Measurements from ENCODE around the gene MDH1B. TPM values are rescaled to one million over a fixed set of nuclear protein-coding genes. Genes with fewer than 3 reads are reported as not detected.
A peak's percentile ranks its signal among the peaks of the same experiment; 100 is the strongest.
"Not testable (repeated sequence)": the region's sequence is repeated elsewhere in the genome, so short reads cannot be mapped to it uniquely, and the experiment has no call there.

Gene MDH1B
- total RNA-seq, 1 experiment from 2014 or later, result 1.0 TPM

- DNase-seq (ENCODE audit: low read depth), result no peak
Observed at GRCh38 chr2:206766057-206766930, 1.2 kb upstream of the MDH1B start.

- no peak for DNase-seq (ENCODE audit: low read depth)
Observed at GRCh38 chr2:206764673-206765241, 371 bp downstream of the MDH1B start.

GRCh38 chr2:206756816-206757215, 8.3 kb downstream of the MDH1B start:
- no peak for DNase-seq (ENCODE audit: low read depth)

GRCh38 chr2:206740800-206741199, 24.3 kb downstream of the MDH1B start:
- DNase-seq (ENCODE audit: low read depth), result no peak

- DNase-seq (ENCODE audit: low read depth), result no peak
Observed at GRCh38 chr2:206739271-206739670, 25.9 kb downstream of the MDH1B start.

- DNase-seq (ENCODE audit: low read depth), result no peak
Observed at GRCh38 chr2:206736935-206737334, 28.2 kb downstream of the MDH1B start.

- no peak for DNase-seq (ENCODE audit: low read depth)
Observed at GRCh38 chr2:206733341-206733740, 31.8 kb downstream of the MDH1B start.

- peak; percentile 29 for DNase-seq (ENCODE audit: low read depth)
Observed at GRCh38 chr2:206728277-206729199, 36.6 kb downstream of the MDH1B start.

GRCh38 chr2:206727287-206727686, 37.8 kb downstream of the MDH1B start:
- DNase-seq (ENCODE audit: low read depth), result no peak

- no peak for DNase-seq (ENCODE audit: low read depth)
Observed at GRCh38 chr2:206723288-206723687, 41.8 kb downstream of the MDH1B start.

- no peak for DNase-seq (ENCODE audit: low read depth)
Observed at GRCh38 chr2:206721256-206721920, 43.7 kb downstream of the MDH1B start.

GRCh38 chr2:206718296-206718695, 46.8 kb downstream of the MDH1B start, which contains the start of gene DYTN:
Gene DYTN, minus strand, starts transcription at chr2:206718396. Its CDS starts 117 bp downstream, at chr2:206718279.
- no peak for DNase-seq (ENCODE audit: low read depth)

- no peak for DNase-seq (ENCODE audit: low read depth)
Observed at GRCh38 chr2:206716623-206717022, 48.5 kb downstream of the MDH1B start.

GRCh38 chr2:206715183-206715582, 49.9 kb downstream of the MDH1B start:
- DNase-seq (ENCODE audit: low read depth), result not testable (repeated sequence)

GRCh38 chr2:206713746-206714145, 51.4 kb downstream of the MDH1B start:
- no peak for DNase-seq (ENCODE audit: low read depth)

GRCh38 chr2:206708286-206708685, 56.8 kb downstream of the MDH1B start:
- no peak for DNase-seq (ENCODE audit: low read depth)

- DNase-seq (ENCODE audit: low read depth), result no peak
Observed at GRCh38 chr2:206707164-206707701, 57.9 kb downstream of the MDH1B start.

GRCh38 chr2:206701952-206702605, 63.0 kb downstream of the MDH1B start:
- DNase-seq (ENCODE audit: low read depth), result no peak

- DNase-seq (ENCODE audit: low read depth), result no peak
Observed at GRCh38 chr2:206700156-206700555, 65.0 kb downstream of the MDH1B start.

GRCh38 chr2:206698811-206699210, 66.3 kb downstream of the MDH1B start:
- no peak for DNase-seq (ENCODE audit: low read depth)

GRCh38 chr2:206696910-206697309, 68.2 kb downstream of the MDH1B start:
- no peak for DNase-seq (ENCODE audit: low read depth)

Data from M059J (cell line).